H1 (cell line): ENCODE data around the gene CEP104. TPM values are rescaled to one million over a fixed set of nuclear protein-coding genes. Genes with fewer than 3 reads are reported as not detected.

Experiments used
- CHD7 ChIP-seq: fragments of 300-600 bp; sonication (generic); IDR thresholded peaks from 2 replicates; pipeline ENCODE4 v1.7.1; 2012; ENCODE audit warnings: low read length, moderate library complexity, mild to moderate bottlenecking, inconsistent platforms; ENCODE audit not compliant: insufficient replicate concordance
- polyA plus RNA-seq, 7 experiments: library from polyadenylated mRNA; depleted of rRNA in 3 of 7; stranded (reverse) in 5 of 7; unstranded in 2 of 7; fragments of >200 nt in 5 of 7; fragments of 200-250 nt in 2 of 7; gene quantifications; 1 replicate in 5 of 7; 2 replicates in 1 of 7; 4 replicates in 1 of 7; pipeline versions ENCODE4 v1.2.1 to v1.2.3, GENCODE V29; 2011 to 2013; ENCODE audit warnings: missing spikeins in 2 of 7, mixed read lengths in 2 of 7
- total RNA-seq: library from RNA; stranded (reverse); fragmentation: NEBNext Ultra II Directional; extraction: Animal tissue kit (Norgen Biotek cat#: 25700); gene quantifications from 2 replicates; pipeline ENCODE4 v1.2.1, GENCODE V29; 2021

Gene CEP104
- total and polyA plus RNA-seq, 2 of the 8 experiments (the other 6 are each of a cell fraction or from before 2014, with no cell fraction given) = 8.0 to 43.9 TPM

- no peak for TF ChIP-seq CHD7
Observed at GRCh38 chr1:3856923-3857790, at the start of gene CEP104, which contains the start of gene DFFB (continued).
